ENCODE data around the gene NFIA. TPM values are rescaled to one million over a fixed set of nuclear protein-coding genes. Genes with fewer than 3 reads are reported as not detected.

Gene NFIA
- total and polyA plus RNA-seq, 9 of the 15 experiments (the other 6 are each of a cell fraction or from before 2014, with no cell fraction given): 5.3 to 24.9 (median 9.8) TPM

- TF ChIP-seq ZBTB26 (CRISPR knock-in tag; IDR thresholded peaks at IDR 0.05) (no peak), SP2 (IDR thresholded peaks at IDR 0.05; ENCODE audit: extremely low read depth, low read depth, low read length, poor library complexity, severe bottlenecking) (peak; percentile 68), TBL1XR1 (IDR thresholded peaks at IDR 0.05; ENCODE audit: low read length in 2 of 2) (peak in 1 of 2 experiments; percentile 38; a peak in 1 of 4 replicates), IFI16 (CRISPR knock-in tag; IDR thresholded peaks at IDR 0.05) (no peak), ZNF184 (CRISPR knock-in tag; IDR thresholded peaks at IDR 0.05) (no peak), PML (IDR thresholded peaks at IDR 0.05; ENCODE audit: low read length) (peak; percentile 23; the same call in 1 of the 2 replicates), MLLT1 (IDR thresholded peaks at IDR 0.05) (peak in 1 of 2 experiments; percentile 9; a peak in 1 of 4 replicates), ZNF592 (IDR thresholded peaks at IDR 0.05) (no peak), CREM (IDR thresholded peaks at IDR 0.05; ENCODE audit: low read depth) (peak; percentile 45), PRDM10 (IDR thresholded peaks at IDR 0.05; ENCODE audit: partially characterized antibody) (peak; percentile 73)
These were observed 4.5 kb upstream of the NFIA start (continued) for GRCh38 chr1:61077676-61078541.
